Measurements from ENCODE around the gene FAM167B.
"Not testable (repeated sequence)": the region's sequence is repeated elsewhere in the genome, so short reads cannot be mapped to it uniquely, and the experiment has no call there.

Gene FAM167B

DNA sequence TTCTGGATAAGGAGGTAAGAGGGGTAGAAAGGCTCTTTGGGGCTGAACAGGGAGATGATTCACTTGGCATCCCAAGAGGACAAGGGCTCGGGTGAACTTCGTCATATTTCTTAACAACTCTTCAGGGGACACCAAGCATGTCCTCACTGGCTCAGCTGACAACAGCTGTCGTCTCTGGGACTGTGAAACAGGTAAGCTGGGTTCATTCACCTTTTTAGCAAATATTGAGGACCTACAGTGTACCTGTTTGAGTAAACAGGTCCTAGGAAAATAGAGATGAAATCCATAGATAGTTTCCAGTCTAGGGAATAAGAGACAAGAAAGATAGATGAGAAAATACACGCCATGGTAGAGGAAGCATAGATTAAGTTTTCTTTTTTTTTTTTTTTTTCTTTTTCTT lies 22.7 kb upstream of the FAM167B start:
- DNase-seq: no peak

DNA sequence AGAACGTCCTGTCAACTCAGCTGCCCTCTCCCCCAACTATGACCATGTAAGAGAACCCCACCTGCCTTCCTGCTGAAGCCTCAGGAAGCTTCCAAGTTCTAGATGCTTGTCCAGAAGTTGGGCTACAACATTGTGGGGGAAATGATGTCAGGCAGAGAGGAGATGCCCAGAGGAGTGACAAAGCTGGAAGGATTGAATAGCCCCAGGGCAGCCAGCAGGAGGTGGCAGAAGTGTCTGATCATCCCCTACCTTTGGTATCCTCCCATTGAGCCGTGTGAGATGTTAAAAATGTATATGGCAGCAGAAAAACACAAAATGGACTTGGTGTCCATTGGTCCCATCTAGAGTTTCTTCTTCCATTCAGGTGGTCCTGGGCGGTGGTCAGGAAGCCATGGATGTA lies 18.3 kb upstream of the FAM167B start:
- DNase-seq: no peak

DNA sequence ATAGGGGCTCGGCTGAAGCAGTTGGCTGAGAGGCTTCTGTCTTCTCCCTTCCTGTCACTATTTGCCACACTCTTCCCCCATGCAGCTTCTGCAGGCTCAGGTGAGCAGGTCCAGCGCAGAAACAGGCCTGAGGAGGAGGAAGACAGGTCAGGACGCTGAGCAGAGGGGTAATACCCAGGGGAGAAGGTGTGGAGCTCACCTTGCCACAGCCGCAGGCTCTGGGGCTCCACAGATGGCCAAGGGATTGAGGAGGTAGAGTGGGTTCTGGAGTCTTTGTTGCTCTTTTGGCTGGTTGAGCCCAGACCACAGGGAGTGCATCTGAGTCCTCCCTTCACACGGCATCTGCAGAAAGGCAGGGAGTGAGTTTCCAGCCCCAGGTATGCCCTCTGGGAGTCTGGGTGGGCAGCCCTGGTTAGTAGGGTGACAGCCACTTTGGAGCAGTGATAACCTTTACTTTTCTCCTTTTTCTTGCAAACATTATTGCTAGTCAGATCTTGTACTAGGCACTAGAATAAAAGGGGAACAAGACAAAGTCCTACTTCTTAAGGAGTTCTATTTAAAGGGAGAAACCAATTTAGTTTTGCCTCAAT lies 15.1 kb upstream of the FAM167B start:
- DNase-seq: no peak

DNA sequence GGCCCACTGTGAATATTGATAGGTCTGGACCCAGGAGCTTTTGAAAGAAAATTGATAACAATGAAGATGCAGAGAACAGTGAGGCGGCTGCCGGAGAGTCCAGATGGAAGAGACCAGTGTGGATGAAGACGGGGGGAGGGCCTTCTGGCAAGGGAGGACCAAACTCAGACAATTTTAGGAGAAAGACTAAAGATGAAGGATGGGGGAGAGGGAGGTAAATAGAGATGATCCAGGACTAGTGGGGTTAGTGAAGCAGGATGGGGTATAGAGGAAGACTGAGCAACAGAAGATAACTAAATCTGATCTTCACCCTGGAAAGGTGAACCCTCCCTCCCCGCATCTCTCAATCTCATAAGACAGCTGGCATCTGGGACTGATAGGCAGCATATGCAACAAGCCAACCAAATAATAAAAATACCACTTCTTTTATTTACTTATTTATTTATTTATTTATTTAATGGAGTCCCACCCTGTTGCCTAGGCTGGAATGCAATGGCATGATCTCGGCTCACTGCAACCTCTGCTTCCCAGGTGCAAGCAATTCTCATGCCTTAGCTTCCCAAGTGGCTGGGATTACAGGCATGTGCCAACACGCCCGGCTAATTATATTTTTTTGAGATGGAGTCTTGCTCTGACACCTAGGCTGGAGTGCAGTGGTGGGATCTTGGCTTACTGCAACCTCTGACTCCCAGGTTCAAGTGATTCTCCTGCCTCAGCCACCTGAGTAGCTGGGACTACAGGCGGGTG lies 14.3 kb upstream of the FAM167B start:
- no peak for DNase-seq

DNA sequence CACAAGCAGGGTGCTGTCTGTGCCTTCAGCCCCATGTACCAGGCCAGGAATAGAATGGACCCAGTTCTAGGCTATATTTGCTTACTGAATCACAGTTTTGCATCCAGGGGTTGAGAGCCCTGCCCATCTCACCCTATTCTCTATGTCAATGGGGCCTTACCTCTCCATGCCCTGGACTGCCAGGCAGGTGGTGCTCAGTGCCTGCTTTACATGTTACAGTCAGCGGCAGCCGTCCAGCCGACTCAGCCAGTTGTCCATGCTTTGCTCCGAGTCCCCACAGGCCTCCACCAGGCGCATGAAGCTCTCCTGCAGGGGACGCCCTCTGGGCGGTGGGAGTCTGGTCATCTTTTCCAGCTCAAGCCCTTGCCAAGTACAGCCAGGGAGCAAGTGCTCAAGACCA lies 12.2 kb upstream of the FAM167B start:
- DNase-seq: no peak

DNA sequence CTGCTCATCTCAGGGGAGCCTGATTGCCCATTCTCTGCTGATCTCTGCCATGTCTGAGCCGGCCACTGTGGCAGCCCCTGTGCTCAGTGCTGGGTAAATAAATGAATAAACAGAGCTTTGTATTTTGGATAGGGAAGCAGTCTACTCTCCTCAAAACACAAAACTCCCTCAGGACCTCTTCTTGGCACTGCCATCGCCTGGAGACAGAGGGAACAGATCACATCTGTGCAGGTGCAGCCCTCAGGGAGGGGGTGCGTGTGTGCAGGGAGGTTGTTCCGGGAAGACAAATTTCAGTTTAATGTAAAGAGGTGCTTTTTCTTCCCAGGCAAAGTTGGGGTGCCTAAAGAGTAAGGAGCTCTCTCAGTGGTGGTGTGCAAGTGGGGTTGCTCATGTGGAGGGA lies 7.7 kb upstream of the FAM167B start:
- no peak for DNase-seq

DNA sequence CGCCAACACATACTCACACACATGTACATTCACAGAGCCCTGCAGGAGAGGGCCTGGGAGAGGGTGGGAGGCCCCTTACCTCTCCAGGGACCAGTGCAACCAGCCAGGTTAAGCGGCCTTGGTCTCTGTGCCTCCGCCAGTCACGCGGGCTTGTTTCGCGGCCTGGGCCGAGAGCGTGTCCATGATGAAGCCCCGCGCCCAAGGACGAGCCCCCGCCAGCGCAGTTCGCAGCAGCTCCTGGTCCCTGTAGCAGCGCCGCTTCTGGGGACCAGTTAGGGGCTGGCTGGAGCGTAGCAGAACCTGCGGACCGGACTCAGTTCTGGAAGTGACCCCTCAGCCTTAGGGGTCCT lies 7.3 kb upstream of the FAM167B start:
- DNase-seq: no peak

DNA sequence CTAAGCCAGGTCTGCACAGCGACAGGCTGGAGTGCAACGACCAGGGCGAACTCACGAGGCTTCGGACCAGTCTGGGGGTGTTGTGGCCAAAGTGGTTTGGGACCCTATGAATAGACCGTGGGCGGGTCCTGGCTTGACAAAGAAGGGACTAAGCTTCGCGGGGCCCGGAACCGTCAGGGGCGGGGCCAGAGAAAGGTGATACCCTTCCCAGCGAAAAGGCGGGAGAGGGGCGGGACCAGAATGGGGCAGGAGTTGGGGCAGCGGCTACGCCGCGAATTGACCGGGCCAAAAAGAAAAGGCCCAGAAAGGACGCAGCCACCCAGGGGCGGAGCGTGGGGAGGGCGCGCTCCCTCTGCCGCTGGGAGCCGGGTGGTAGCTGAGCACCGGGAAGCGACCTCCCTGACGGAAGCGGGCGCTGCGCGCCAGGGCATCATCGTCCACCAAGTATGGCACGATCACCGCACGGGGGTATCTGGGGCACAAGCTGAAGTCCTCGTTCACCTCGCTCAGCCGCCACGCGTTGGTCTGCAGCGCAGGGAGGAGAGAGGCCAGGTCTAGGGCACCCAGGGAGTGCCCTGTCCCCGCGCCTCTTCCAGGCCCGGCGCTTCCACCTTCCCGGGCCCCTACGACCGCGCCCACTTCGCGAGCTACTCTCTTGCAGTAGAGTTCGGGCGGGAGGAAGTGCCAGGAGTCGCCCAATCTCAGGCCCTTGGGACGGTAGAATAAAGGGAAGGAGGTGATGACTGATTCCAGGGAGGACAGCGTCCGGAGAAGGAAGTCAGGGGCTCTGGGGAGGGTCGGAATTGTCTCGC lies 6.7 kb upstream of the FAM167B start:
- peak in 2 of 4 experiments; percentile 37 to 41 for DNase-seq

DNA sequence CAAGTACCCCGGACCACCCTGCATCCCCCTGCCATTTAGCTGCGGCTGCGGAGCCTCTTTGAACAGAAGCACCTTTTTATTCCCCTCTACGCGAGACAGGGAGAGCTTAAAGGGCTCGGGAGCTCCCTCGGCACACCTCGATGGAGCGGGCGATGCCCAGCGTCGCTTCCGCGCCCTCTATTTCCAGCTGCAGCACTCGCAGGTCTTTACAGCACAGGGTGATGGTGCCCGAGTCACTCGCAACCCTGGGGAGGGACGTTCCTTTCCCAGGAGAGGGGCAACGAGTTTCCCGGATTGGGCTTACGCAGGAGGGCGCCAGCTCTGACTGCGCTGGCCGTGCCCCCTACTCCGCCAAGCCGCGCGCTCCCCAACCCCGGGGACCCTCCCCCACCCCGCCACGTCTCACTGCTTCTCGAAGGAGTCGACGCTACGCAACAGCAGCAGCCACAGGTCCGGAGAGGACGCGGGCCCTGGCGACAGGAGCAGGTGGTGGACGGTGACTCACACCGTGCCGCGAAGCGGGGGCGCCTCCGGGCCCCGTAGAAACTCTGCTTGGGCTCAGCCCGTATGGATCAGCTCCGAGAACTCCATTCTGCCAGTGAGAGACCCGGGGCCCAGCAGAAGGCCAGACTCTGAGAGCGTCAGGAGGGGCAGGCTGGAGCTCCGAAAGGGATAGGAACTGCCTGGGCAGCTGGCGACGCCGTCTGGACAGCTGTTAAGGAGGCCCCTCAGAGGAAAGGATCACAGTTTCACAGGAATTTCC lies 5.8 kb upstream of the FAM167B start:
- DNase-seq: peak in 2 of 4 experiments; percentile 19 to 34

DNA sequence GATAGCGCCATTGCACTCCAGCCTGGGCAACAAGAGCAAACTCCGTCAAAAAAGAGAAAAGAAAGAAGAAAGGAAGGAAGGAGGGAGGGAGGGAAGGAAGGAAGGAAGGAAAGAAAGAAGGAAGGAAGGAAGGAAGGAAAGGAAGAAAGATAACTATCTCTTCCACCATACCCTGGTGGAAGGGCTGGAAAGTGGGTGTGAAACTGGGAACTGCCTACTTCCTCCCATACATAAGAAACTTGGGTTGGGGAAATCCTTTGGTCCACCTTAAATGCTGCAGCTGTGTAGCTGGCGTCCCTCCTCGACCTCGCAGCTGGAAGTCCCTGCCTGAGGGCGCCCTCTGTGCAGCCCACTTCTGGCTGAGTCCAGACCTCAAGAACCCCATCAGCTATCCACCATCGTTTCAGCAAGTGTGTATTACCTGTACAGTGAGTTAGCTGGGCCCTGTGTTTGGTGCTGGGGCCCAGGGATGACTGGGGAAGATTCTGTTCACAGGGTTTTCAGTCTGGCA lies 4.6 kb upstream of the FAM167B start:
- no peak for DNase-seq

DNA sequence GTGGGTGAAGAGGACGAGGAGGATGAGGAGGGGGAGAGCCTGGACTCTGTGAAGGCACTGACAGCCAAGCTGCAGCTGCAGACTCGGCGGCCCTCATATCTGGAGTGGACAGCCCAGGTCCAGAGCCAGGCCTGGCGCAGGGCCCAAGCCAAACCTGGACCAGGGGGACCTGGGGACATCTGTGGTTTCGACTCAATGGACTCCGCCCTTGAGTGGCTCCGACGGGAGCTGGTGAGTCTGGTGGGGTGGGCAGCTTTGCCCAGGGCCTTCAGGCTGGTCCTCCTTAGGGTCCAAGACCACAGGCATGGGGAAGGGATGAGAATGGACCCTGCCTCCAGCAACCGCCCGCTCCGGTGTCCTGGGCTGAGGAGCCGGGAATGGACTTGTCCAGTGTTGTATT lies 430 bp downstream of the FAM167B start:
- DNase-seq: no peak

DNA sequence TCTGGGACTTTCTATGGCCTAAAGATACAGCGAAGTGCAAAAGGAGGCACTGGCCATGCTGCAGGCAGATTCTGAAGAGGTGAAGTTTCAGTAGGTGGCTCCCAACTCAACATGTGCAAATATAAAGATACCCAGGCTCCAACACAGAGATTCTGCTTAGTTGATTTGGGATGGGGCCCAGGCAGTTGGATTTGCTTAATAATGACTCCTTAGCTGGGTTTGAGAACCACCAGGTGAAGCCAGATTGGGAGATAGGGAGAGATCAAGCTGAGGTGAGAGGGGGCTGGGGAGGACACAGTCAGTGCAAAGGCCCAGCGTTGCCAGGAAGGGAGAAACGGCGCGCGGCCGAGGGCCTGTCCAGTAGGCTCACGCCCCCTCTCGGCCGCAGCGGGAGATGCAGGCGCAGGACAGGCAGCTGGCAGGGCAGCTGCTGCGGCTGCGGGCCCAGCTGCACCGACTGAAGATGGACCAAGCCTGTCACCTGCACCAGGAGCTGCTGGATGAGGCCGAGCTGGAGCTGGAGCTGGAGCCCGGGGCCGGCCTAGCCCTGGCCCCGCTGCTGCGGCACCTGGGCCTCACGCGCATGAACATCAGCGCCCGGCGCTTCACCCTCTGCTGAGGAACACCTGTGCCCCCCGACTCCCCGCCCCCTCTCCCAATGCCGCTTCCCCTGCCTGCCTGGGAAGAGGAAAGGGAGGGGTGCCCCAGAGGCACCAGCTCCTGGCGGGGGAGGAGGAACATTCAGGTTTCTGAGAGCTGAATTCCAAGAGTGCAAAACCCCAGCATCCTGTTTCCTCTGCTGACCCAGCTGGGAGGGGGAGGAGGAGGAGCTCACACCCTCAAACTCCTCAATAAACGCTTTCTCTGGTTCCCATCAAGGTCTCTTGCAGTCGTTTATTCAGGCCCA lies 1.2 kb downstream of the FAM167B start:
- DNase-seq: peak; percentile 53 to 75 (median 58)

DNA sequence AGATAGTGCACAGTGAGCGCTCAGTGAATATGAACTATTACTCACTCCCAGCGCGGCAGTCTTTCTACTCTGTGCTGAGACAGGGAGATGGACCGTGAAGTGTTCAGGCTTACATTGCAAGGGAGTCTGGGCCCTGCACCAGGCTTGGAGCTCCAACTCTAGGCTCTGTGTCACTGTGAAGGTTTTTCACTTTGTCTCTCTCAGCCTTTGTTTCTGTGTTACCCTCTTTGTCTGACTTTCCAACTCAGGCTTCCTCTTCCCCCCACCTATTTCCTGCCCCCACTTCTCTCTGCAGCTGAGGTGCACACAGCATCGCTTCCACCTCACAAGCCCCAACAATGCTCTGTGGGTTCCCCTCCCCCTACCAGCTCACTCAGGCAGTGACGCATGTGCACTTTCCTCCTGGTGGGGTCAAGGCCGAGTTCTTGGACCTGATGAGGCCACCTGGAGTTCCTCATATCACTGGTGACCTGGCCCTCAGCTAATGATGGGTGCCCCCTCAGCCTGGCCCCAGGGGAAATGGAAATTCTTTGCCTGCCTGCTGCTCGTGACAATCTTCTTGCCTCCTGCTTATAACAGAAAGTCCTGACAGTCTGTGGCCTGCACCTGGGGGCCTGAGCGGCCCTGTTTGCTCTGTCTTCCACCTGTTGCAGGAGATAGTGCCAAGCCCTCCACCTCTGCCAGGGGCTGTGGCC lies 3.0 kb downstream of the FAM167B start:
- DNase-seq: peak; percentile 34 to 65 (median 54)

DNA sequence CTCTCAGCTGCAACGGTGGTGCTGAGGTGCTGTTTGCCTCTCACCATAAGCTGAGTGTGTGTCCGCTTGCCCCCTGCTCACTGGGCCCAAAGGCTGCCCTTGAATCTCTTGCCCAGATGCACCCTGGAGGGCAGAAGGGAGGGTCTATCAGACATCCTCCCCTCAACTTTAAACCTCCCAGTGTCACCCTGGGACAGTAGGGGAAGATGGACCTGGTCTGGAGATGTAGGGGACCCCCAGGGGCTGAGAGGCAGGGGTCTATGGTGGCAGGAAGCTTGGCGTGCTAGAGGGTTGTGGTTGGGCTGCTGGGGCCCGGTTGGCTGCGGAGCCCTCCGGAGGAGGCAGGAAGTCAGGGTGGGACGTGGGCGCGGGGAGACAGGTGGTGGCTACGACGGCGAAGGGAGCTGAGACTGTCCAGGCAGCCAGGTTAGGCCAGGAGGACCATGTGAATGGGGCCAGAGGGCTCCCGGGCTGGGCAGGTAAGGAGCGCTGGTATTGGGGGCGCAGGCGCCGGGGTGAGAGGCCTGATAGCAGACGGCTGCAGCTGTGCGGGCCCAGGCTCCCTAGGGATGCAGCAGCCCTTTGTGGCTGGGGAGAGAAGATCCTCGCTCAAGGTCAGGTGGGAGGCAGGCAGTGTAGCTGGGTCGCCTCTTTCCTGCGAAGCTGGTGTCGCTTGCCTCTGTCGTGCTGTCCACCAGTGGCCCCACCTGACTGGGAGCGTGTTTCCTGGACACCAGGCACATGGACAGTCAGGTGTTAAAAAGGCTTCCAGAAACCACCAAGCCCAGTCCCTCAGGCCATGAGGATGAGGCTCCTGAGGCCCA lies 4.1 kb downstream of the FAM167B start, which contains the start of gene LCK:
Gene LCK (plus strand): TSS at position 373 of the 824 bp plus-strand sequence. CDS start 23,065 bp downstream, outside the sequence.
- peak; percentile 26 to 59 (median 43) for DNase-seq

DNA sequence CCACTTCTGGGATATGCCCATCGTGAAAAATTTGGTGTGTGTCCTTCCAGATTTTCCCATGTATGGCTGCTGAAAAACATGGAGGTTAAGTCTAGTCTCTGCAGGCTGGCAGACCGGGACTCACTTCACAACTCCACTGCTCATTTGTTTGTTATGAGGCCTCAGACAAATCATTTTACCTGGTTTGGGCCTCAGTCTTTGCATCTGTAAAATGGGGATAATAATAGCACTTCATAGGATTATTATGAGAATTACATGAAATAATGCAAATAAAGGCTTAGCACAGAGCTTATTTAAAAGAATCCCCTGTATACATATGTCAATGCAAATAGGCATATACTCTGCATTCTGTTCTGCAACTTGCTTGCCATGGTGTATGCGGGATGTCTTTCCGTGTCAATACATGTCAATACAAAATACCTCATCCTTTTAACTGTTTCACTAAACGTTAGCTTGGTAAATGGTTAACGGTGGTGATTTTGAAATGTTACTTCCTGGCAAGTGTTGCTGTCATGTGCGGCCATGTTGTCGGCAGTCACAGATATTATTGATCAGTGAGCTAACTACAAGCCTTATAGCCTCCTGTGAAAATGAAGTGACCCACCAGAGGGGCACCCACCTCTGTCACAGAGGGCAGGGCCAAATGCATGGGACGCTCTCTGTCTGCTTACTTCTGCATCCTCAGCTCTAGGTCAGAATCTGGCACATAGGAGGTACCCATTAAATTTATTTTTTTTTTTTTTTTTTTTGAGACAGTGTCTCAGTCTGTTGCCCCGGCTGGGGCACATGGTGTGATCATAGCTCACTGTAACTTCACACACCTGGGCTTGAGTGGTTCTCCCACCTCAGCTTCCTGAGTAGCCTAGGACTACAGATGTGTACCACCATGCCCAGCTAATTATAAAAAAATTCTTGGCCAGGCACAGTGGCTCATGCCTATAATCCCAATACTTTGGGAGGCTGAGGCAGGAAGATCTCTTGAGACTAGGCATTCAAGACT lies 8.3 kb downstream of the FAM167B start:
- DNase-seq: no peak

DNA sequence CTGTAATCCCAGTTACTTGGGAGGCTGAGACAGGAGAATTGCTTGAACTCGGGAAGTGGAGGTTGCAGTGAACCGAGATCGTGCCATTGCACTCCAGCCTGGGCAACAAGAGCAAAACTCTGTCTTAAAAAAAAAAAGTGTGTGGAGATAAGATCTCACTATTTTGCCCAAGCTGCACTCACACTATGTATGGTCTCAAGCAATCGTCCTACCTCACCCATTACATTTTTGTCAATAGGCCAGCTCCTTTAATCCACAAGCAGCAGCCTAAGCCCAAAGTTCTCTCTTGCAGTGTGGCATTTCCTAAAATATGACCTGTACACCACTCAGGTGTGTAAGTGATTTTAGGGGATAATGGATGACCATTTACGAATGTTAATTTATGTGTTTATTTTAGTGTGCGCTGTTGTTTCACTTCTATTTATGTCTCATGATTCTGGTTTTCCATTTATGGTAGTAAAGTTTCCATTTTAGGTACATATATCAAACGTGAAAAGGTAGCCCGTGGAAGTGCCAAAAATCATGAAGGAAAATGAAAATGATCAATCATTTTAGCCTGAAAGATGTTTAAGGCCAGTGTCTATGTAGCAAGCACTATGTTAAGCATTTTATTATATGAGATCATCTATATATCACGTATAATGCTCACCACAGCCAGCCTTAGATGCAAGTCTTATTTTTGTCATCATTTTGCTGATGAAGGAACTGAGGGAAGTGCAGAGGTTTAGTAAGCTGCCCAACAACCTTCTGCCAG lies 9.6 kb downstream of the FAM167B start:
- DNase-seq: no peak

DNA sequence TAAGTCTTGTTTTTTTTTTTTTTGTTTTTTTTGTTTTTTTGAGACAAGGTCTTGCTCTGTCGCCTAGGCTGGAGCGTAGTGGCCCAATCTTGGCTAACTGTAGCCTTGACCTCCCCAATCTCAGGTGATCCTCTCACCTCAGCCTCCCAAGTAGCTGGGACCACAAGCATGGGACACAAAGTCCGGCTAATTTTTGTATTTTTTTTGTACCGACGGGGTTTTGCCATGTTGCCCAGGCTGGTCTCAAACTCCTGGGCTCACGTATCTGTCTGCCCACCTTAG lies 10.1 kb downstream of the FAM167B start:
- no peak for DNase-seq

DNA sequence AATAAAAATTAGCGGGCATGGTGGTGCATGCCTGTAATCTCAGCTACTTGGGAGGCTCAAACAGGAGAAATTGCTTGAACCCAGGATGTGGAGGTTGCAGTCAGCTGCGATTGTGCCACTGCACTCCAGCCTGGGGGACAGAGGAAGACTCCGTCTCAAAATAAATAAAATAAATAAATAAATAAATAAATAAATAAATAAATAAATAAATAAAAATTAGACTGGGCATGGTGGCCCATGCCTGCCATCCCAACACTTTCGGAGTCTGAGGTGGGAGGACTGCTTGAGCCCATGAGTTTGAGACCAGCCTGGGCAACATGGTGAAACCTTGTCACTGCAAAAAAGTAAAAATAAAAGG lies 16.2 kb downstream of the FAM167B start:
- not testable (repeated sequence) for DNase-seq
